Prostate gland (tissue), 2 donors: Measurements from ENCODE around the gene CGB3.

Experiments used
- CTCF ChIP-seq, 4 experiments: fragments of 200-600 bp in 2 of 4; fragments of 450-650 bp in 2 of 4; sonication (generic) in 2 of 4; IDR thresholded peaks; 1 replicate in 3 of 4; 2 replicates in 1 of 4; pipeline ENCODE4 v1.5.1; 2016 to 2019; ENCODE audit warnings: antibody characterized with exemption in 4 of 4, mild to moderate bottlenecking in 2 of 4, moderate library complexity in 2 of 4
- POLR2A ChIP-seq: fragments of 450-650 bp; IDR thresholded peaks from one replicate; pipeline ENCODE4 v1.6.1; 2016; ENCODE audit warnings: antibody characterized with exemption, mild to moderate bottlenecking

GRCh38 chr19:49065905-49066512 lies 41.9 kb upstream of the CGB3 start:
- no peak for TF ChIP-seq CTCF (IDR thresholded peaks at IDR 0.05)
- no peak for TF ChIP-seq POLR2A
